Pancreas (tissue), 10 donors: ENCODE data around the gene ZC3H15. TPM values are rescaled to one million over a fixed set of nuclear protein-coding genes. Genes with fewer than 3 reads are reported as not detected.
A peak's percentile ranks its signal among the peaks of the same experiment; 100 is the strongest.

Experiments
- ATAC-seq, 4 donors: fragments of 200-7000 bp; cut with Tn5 transposase; one replicate each; pipeline versions ENCODE4 v1.8.0 to v1.9.1; 2020; ENCODE audit warnings: mild to moderate bottlenecking in 4 of 4, moderate library complexity in 4 of 4
- DNase-seq, 6 donors: peaks; one replicate each; pipeline ENCODE4 v3.0.0-alpha.2; 2020
- FAIRE-seq: peaks from 2 replicates; lab custom pipeline; 2012; peaks lifted over from hg19 to GRCh38; lab: Jason Lieb, UNC
- H3K27ac ChIP-seq, 4 donors: fragments of 200-600 bp; sonication (generic); 1 replicate in 3 of 4; 2 replicates in 1 of 4; pipeline versions ENCODE4 v1.5.0 to v1.8.0; 2020
- H3K27me3 ChIP-seq, 4 donors: fragments of 200-600 bp; one replicate each; pipeline ENCODE4 v1.8.0; 2021
- H3K36me3 ChIP-seq, 3 donors: fragments of 200-600 bp; sonication (generic) in 1 of 3; one replicate each; pipeline versions ENCODE4 v1.5.0 to v1.8.0; 2020 to 2021
- H3K4me1 ChIP-seq, 3 donors: fragments of 200-600 bp; one replicate each; pipeline ENCODE4 v1.8.0; 2021
- H3K4me3 ChIP-seq, 4 donors: fragments of 200-600 bp; sonication (generic) in 2 of 4; one replicate each; pipeline versions ENCODE4 v1.5.0 to v1.8.0; 2020 to 2021
- H3K9me3 ChIP-seq, 4 donors: fragments of 200-600 bp; one replicate each; pipeline ENCODE4 v1.8.0; 2021
- whole genome bisulfite sequencing, 2 donors: extraction: QIAGEN DNeasy Blood & Tissue Kit; methylation state at CpG; one replicate each; pipeline ENCODE4 v1.1.7; 2013; 5-methylcytosine and 5-hydroxymethylcytosine counted together
- intact Hi-C, 3 donors: fragments of 100-400 bp; cut with DNase I; formaldehyde crosslinking; loops; one replicate each; pipeline versions ENCODE4 v1.11.1 to v1.14.2; 2022
- polyA plus RNA-seq, 2 donors: library from polyadenylated mRNA; stranded (reverse); fragments of 200-250 nt; gene quantifications; one replicate each; pipeline ENCODE4 v1.2.3, GENCODE V29; 2013
- total RNA-seq, 6 donors: library from RNA; stranded (reverse); fragmentation: NEBNext Ultra II Directional in 4 of 6; extraction: Animal tissue kit (Norgen Biotek cat#: 25700) in 4 of 6; gene quantifications; one replicate each; pipeline versions ENCODE4 v1.2.1 to v1.2.4, GENCODE V29; 2021 to 2023
- TF ChIP-seq, protein P1 (sequence below), 4 donors: fragments of 200-600 bp; sonication (generic) in 3 of 4; IDR thresholded peaks; one replicate each; pipeline versions ENCODE4 v1.5.0 to v1.8.0; 2021; ENCODE audit warnings: antibody characterized with exemption in 4 of 4
- donor health status: healthy with polysubstance abuse.
- donor health status: DM: no; HTN: no; CAD: no; lungs with moderate emphysema.
- donor health status: DM: no; HTN: no; CAD: no.
- donor health status: control.
- donor health status: control.
- donor health status: Bipolar disorder and iron deficiency.
- donor health status: DM: yes; HTN: yes; CAD: no.
- donor health status: DM: no; HTN: no; CAD: no.
- donor health status: DM: no; HTN: no; CAD: no.
- donor health status: DM: yes; HTN: yes; CAD: no.

Gene ZC3H15
- total and polyA plus RNA-seq, 8 donors: 23.4 to 33.2 (median 30.8) TPM

DNA sequence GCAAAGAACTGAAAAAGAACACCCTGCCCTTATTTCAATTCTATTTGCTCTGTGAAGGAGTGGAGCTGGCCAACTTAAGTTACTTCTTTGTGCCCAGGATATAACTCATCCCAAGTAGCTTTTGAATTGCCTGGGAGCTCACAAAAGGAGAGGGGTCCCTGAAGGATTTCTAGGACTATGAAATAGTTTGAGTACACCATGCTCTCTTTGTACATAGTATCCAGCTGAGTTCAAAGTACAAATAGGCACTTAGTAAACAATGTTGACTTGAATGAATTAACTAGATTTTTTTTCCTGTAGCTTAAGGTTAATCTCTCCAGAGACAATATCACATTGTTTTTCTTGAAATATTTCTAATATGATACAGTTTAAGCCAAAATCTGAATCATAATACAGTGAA is 47.7 kb downstream of the ZC3H15 start:
- DNase-seq (no peak), FAIRE-seq (no peak), ATAC-seq (peak in 3 of 4 donors; percentile 60 to 85 (median 74))
- no peaks in the 10 kb centered on the region for H3K36me3 ChIP-seq
- H3K4me1 ChIP-seq: peaks cover 3 to 13% (median 11%) of the 10 kb centered on the region in 3 donors
- intact Hi-C loops: no loop called here
- no peaks in the 10 kb centered on the region for H3K27me3 ChIP-seq
- TF ChIP-seq, protein P1, sequence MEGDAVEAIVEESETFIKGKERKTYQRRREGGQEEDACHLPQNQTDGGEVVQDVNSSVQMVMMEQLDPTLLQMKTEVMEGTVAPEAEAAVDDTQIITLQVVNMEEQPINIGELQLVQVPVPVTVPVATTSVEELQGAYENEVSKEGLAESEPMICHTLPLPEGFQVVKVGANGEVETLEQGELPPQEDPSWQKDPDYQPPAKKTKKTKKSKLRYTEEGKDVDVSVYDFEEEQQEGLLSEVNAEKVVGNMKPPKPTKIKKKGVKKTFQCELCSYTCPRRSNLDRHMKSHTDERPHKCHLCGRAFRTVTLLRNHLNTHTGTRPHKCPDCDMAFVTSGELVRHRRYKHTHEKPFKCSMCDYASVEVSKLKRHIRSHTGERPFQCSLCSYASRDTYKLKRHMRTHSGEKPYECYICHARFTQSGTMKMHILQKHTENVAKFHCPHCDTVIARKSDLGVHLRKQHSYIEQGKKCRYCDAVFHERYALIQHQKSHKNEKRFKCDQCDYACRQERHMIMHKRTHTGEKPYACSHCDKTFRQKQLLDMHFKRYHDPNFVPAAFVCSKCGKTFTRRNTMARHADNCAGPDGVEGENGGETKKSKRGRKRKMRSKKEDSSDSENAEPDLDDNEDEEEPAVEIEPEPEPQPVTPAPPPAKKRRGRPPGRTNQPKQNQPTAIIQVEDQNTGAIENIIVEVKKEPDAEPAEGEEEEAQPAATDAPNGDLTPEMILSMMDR (IDR thresholded peaks at IDR 0.05): no peak
- no peak overlapping the region for H3K27ac ChIP-seq
- no peak overlapping the region for H3K4me3 ChIP-seq
- no peaks in the 10 kb centered on the region for H3K9me3 ChIP-seq

DNA sequence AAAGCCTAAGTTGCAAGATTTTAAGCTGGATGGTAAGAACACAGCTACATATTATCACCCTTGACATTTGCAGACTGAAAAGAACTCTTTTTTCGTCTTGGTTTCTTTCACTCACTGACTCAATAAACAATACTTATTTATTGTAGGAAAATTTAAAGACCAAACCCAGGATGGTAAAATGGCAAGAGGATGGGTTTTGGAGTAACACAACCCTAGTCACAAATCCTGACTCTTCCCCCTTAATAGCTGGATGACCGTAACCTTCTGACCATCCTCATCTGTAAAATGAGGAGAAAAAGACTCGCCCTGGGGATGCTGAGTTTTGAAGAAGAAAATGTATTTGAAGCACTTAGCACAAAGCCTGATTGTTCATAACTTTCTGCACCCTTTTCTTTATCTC is 48.3 kb downstream of the ZC3H15 start:
- WGBS, 2 donors: 90 to 94% methylated on average over 3 of the region's 3 CpGs

DNA sequence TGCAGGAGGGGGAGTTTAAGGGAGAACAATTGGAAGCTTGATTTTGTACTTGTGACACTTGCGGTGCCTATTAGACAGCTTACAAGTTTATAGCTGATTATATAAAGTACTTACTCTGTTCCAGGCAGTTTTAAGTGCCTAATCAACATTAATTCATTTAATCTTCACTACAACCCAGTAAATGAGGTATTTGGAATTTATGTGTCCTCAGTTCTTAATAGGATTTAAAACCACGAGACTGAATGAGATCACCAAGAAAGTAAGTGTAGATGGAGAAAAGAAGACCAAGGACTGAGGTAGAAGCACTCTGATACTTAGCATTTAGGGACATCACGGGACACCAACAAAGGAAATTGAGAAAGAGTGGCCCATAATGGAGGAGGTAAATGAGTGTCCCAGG is 49.8 kb downstream of the ZC3H15 start:
- intact Hi-C loops: no loop called here
- 88 to 96% methylated on average over 3 of the region's 3 CpGs for WGBS, 2 donors
- Histone ChIP-seq H3K36me3 (no peaks in the 10 kb centered on the region), H3K27me3 (no peaks in the 10 kb centered on the region), H3K27ac (no peak overlapping the region), H3K4me1 (peaks cover 3 to 13% (median 11%) of the 10 kb centered on the region in 3 donors), H3K4me3 (no peak overlapping the region), H3K9me3 (no peaks in the 10 kb centered on the region)
- TF ChIP-seq, protein P1 (IDR thresholded peaks at IDR 0.05): no peak
- no peak for FAIRE-seq
- no peak for DNase-seq
- no peak for ATAC-seq

More for the DNA sequence above, 48.3 kb downstream of the ZC3H15 start:
- ATAC-seq (no peak), DNase-seq (no peak), FAIRE-seq (no peak)
- intact Hi-C loops: no loop called here
- no peak overlapping the region for H3K27ac ChIP-seq
- no peaks in the 10 kb centered on the region for H3K9me3 ChIP-seq
- no peak overlapping the region for H3K4me3 ChIP-seq
- no peaks in the 10 kb centered on the region for H3K36me3 ChIP-seq
- no peaks in the 10 kb centered on the region for H3K27me3 ChIP-seq
- H3K4me1 ChIP-seq: peaks cover 3 to 13% (median 11%) of the 10 kb centered on the region in 3 donors
- TF ChIP-seq, protein P1 (IDR thresholded peaks at IDR 0.05): no peak

DNA sequence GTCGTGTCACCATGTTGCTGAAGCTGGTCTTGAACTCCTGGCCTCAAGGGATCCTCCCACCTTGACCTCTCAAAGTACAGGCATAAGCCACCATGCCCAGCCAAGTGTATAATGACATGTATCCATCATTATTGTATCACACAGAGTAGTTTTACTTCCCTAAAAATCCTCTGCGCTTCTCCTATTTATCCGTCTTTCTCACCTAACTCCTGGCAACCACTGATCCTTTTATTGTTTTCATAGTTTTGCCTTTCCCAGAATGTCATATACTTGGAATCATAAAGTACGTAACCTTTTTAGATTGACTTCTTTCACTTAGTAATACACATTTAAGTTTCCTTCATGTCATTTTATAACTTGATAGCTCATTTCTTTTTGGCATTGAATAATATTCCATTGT is 51.0 kb downstream of the ZC3H15 start:
- no peak overlapping the region for H3K4me3 ChIP-seq
- peaks cover 3 to 13% (median 11%) of the 10 kb centered on the region in 3 donors for H3K4me1 ChIP-seq
- FAIRE-seq (no peak), DNase-seq (no peak), ATAC-seq (no peak)
- intact Hi-C loops: no loop called here
- TF ChIP-seq, protein P1 (IDR thresholded peaks at IDR 0.05): no peak
- 81 to 90% methylated on average over 4 of the region's 4 CpGs for WGBS, 2 donors
- H3K36me3 ChIP-seq: no peaks in the 10 kb centered on the region
- H3K27me3 ChIP-seq: no peaks in the 10 kb centered on the region
- no peaks in the 10 kb centered on the region for H3K9me3 ChIP-seq
- H3K27ac ChIP-seq: no peak overlapping the region

DNA sequence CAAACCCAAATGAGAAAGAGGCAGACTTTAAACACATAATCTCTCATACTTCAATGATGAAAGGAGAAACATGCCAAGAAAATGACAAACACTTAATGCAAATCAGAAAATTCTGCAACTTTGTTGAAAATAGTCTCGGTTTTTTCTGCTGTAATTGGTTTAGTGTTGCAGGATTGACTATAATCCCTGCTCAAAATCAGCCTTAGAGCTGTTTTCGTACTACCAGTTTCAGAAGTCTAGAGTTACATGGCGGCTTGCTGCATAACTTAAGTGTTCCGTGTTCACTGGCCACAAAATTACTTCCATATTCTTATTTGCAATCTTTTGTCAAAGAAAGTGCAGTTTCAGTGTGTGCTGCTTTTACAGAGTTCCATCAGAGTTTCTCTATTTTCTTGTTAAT is 54.9 kb downstream of the ZC3H15 start:
- H3K27ac ChIP-seq: no peak overlapping the region
- no peaks in the 10 kb centered on the region for H3K27me3 ChIP-seq
- DNase-seq (no peak), ATAC-seq (no peak), FAIRE-seq (no peak)
- no peaks in the 10 kb centered on the region for H3K36me3 ChIP-seq
- TF ChIP-seq, protein P1 (IDR thresholded peaks at IDR 0.05): no peak
- no peak overlapping the region for H3K4me3 ChIP-seq
- peaks cover 0 to 13% (median 0%) of the 10 kb centered on the region in 3 donors for H3K4me1 ChIP-seq
- no peaks in the 10 kb centered on the region for H3K9me3 ChIP-seq
- WGBS, 2 donors: 89 to 91% methylated on average over 4 of the region's 4 CpGs
- intact Hi-C loops: no loop called here
